ENCODE measurements around the gene SORT1.

Gene SORT1

GRCh38 chr1:109265016-109265415 lies 132.7 kb downstream of the SORT1 start:
- Mint-ChIP-seq H3K9me3 (ENCODE audit: low read depth) (no peaks in the 10 kb centered on the region), H3K4me3 (no peak overlapping the region), H3K27ac (no peak overlapping the region), H3K4me1 (ENCODE audit: low read depth) (peaks cover 2% of the 10 kb centered on the region), H3K27me3 (no peaks in the 10 kb centered on the region), H3K36me3 (peaks cover 2% of the 10 kb centered on the region)

GRCh38 chr1:109264379-109264755 lies 133.4 kb downstream of the SORT1 start:
- Mint-ChIP-seq H3K36me3 (no peaks in the 10 kb centered on the region), H3K4me1 (ENCODE audit: low read depth) (peaks cover 2% of the 10 kb centered on the region), H3K27me3 (no peaks in the 10 kb centered on the region), H3K4me3 (no peak overlapping the region), H3K27ac (no peak overlapping the region), H3K9me3 (ENCODE audit: low read depth) (no peaks in the 10 kb centered on the region)

GRCh38 chr1:109263597-109264378 lies 133.9 kb downstream of the SORT1 start:
- Mint-ChIP-seq H3K27ac (peak overlapping the region; percentile 81), H3K4me3 (no peak overlapping the region), H3K27me3 (no peaks in the 10 kb centered on the region), H3K9me3 (ENCODE audit: low read depth) (no peaks in the 10 kb centered on the region), H3K36me3 (no peaks in the 10 kb centered on the region), H3K4me1 (ENCODE audit: low read depth) (peaks cover 2% of the 10 kb centered on the region)

GRCh38 chr1:109263234-109263596 lies 134.5 kb downstream of the SORT1 start:
- Mint-ChIP-seq H3K27ac (peak overlapping the region; percentile 81), H3K4me3 (no peak overlapping the region), H3K4me1 (ENCODE audit: low read depth) (peaks cover 2% of the 10 kb centered on the region), H3K9me3 (ENCODE audit: low read depth) (no peaks in the 10 kb centered on the region), H3K36me3 (no peaks in the 10 kb centered on the region), H3K27me3 (no peaks in the 10 kb centered on the region)

GRCh38 chr1:109262231-109263055 lies 135.3 kb downstream of the SORT1 start:
- no peaks in the 10 kb centered on the region for H3K36me3 Mint-ChIP-seq
- no peak overlapping the region for H3K4me3 Mint-ChIP-seq
- H3K4me1 Mint-ChIP-seq (ENCODE audit: low read depth): peaks cover 2% of the 10 kb centered on the region
- no peaks in the 10 kb centered on the region for H3K27me3 Mint-ChIP-seq
- no peak overlapping the region for H3K27ac Mint-ChIP-seq
- H3K9me3 Mint-ChIP-seq (ENCODE audit: low read depth): no peaks in the 10 kb centered on the region

GRCh38 chr1:109261578-109261977 lies 136.1 kb downstream of the SORT1 start:
- H3K36me3 Mint-ChIP-seq: no peaks in the 10 kb centered on the region
- H3K27ac Mint-ChIP-seq: no peak overlapping the region
- peaks cover 2% of the 10 kb centered on the region for H3K4me1 Mint-ChIP-seq (ENCODE audit: low read depth)
- no peaks in the 10 kb centered on the region for H3K27me3 Mint-ChIP-seq
- no peaks in the 10 kb centered on the region for H3K9me3 Mint-ChIP-seq (ENCODE audit: low read depth)
- no peak overlapping the region for H3K4me3 Mint-ChIP-seq

- Mint-ChIP-seq H3K36me3 (no peaks in the 10 kb centered on the region), H3K4me3 (no peak overlapping the region)
These were observed 136.7 kb downstream of the SORT1 start for GRCh38 chr1:109261006-109261405.

GRCh38 chr1:109259674-109260557 lies 137.8 kb downstream of the SORT1 start:
- Mint-ChIP-seq H3K9me3 (ENCODE audit: low read depth) (no peaks in the 10 kb centered on the region), H3K36me3 (no peaks in the 10 kb centered on the region), H3K27ac (no peak overlapping the region), H3K27me3 (no peaks in the 10 kb centered on the region), H3K4me3 (no peak overlapping the region), H3K4me1 (ENCODE audit: low read depth) (peaks cover 5% of the 10 kb centered on the region)

More at GRCh38 chr1:109261006-109261405, 136.7 kb downstream of the SORT1 start:
- Mint-ChIP-seq H3K27me3 (no peaks in the 10 kb centered on the region), H3K27ac (no peak overlapping the region), H3K9me3 (ENCODE audit: low read depth) (no peaks in the 10 kb centered on the region), H3K4me1 (ENCODE audit: low read depth) (peaks cover 2% of the 10 kb centered on the region)

Measured in activated naive CD8-positive, alpha-beta T cell (primary cell).